Upper lobe of right lung (tissue), 1 donor: ENCODE data around the gene TRIP6. TPM values are rescaled to one million over a fixed set of nuclear protein-coding genes. Genes with fewer than 3 reads are reported as not detected.

ENCODE experiments used
- ATAC-seq: fragments of 200-7000 bp; cut with Tn5 transposase; one replicate; pipeline ENCODE4 v1.9.1; 2020; ENCODE audit warnings: mild to moderate bottlenecking, moderate library complexity
- DNase-seq: peaks from one replicate; pipeline ENCODE4 v3.0.0-alpha.2; 2020
- H3K27ac ChIP-seq: fragments of 200-600 bp; one replicate; pipeline ENCODE4 v1.8.0; 2022
- H3K27me3 ChIP-seq: fragments of 200-600 bp; one replicate; pipeline ENCODE4 v1.8.0; 2022; ENCODE audit warnings: mild to moderate bottlenecking
- H3K36me3 ChIP-seq: fragments of 200-600 bp; one replicate; pipeline ENCODE4 v1.8.0; 2022
- H3K4me1 ChIP-seq: fragments of 200-600 bp; one replicate; pipeline ENCODE4 v1.8.0; 2022
- H3K4me3 ChIP-seq: fragments of 200-600 bp; one replicate; pipeline ENCODE4 v1.8.0; 2022; ENCODE audit warnings: mild to moderate bottlenecking
- H3K9me3 ChIP-seq: fragments of 200-600 bp; one replicate; pipeline ENCODE4 v1.8.0; 2022
- CTCF ChIP-seq: fragments of 200-600 bp; IDR thresholded peaks from one replicate; pipeline ENCODE4 v1.8.0; 2022; ENCODE audit warnings: antibody characterized with exemption
- intact Hi-C: fragments of 100-400 bp; cut with DNase I; formaldehyde crosslinking; loops from one replicate; pipeline ENCODE4 v1.11.0; 2022
- total RNA-seq: library from RNA; stranded (reverse); fragmentation: NEBNext Ultra II Directional; extraction: Animal tissue kit (Norgen Biotek cat#: 25700); gene quantifications from one replicate; pipeline ENCODE4 v1.2.1, GENCODE V29; 2021
- donor health status: DM: no; HTN: yes; CAD: no; lungs with severe emphysema.

The TRIP6 gene
- total RNA-seq, 1 donor from 2014 or later: 65.3 TPM

GRCh38 chr7:100884736-100885439 lies 17.7 kb downstream of the TRIP6 start:
- no peak for DNase-seq
- Histone ChIP-seq H3K27ac (no peak overlapping the region), H3K4me3 (no peak overlapping the region), H3K9me3 (no peaks in the 10 kb centered on the region), H3K36me3 (peaks cover 81% of the 10 kb centered on the region), H3K4me1 (peaks cover 18% of the 10 kb centered on the region), H3K27me3 (no peaks in the 10 kb centered on the region)
- no peak for TF ChIP-seq CTCF
- no peak for ATAC-seq
- intact Hi-C loops: no loop called here

GRCh38 chr7:100885440-100886141 lies 18.4 kb downstream of the TRIP6 start:
- Histone ChIP-seq H3K9me3 (no peaks in the 10 kb centered on the region), H3K27me3 (no peaks in the 10 kb centered on the region), H3K4me1 (peaks cover 20% of the 10 kb centered on the region), H3K4me3 (no peak overlapping the region), H3K27ac (no peak overlapping the region), H3K36me3 (peaks cover 79% of the 10 kb centered on the region)
- DNase-seq: no peak
- intact Hi-C loops: no loop called here
- no peak for ATAC-seq
- no peak for TF ChIP-seq CTCF

GRCh38 chr7:100886142-100886935 lies 19.2 kb downstream of the TRIP6 start:
- no peak overlapping the region for H3K4me3 ChIP-seq
- H3K27me3 ChIP-seq: no peaks in the 10 kb centered on the region
- H3K27ac ChIP-seq: no peak overlapping the region
- intact Hi-C loops: no loop called here
- DNase-seq (no peak), ATAC-seq (no peak)
- no peak for TF ChIP-seq CTCF
- no peaks in the 10 kb centered on the region for H3K9me3 ChIP-seq
- peaks cover 27% of the 10 kb centered on the region for H3K4me1 ChIP-seq
- H3K36me3 ChIP-seq: peaks cover 73% of the 10 kb centered on the region

- H3K36me3 ChIP-seq: peaks cover 66% of the 10 kb centered on the region
- peak overlapping the region; percentile 60 for H3K27ac ChIP-seq
- ATAC-seq (no peak), DNase-seq (no peak)
- TF ChIP-seq CTCF: no peak
- H3K4me1 ChIP-seq: peaks cover 27% of the 10 kb centered on the region
- no peak overlapping the region for H3K4me3 ChIP-seq
- no peaks in the 10 kb centered on the region for H3K27me3 ChIP-seq
- H3K9me3 ChIP-seq: no peaks in the 10 kb centered on the region
- intact Hi-C loops: no loop called here
These were observed 19.8 kb downstream of the TRIP6 start for GRCh38 chr7:100886936-100887515.

GRCh38 chr7:100887516-100888290 lies 20.5 kb downstream of the TRIP6 start:
- DNase-seq (no peak), ATAC-seq (no peak)
- Histone ChIP-seq H3K27me3 (no peaks in the 10 kb centered on the region), H3K9me3 (no peaks in the 10 kb centered on the region), H3K4me3 (no peak overlapping the region), H3K27ac (peak overlapping the region; percentile 60), H3K36me3 (peaks cover 59% of the 10 kb centered on the region), H3K4me1 (peaks cover 27% of the 10 kb centered on the region)
- TF ChIP-seq CTCF: no peak
- intact Hi-C loops: no loop called here
